CMK (cell line): ENCODE data around the gene KCNJ11.

Experiments
- DNase-seq: peaks from one replicate; pipeline ENCODE4 v3.0.0-alpha.2; 2010; ENCODE audit warnings: low read depth

KCNJ11 gene

DNA sequence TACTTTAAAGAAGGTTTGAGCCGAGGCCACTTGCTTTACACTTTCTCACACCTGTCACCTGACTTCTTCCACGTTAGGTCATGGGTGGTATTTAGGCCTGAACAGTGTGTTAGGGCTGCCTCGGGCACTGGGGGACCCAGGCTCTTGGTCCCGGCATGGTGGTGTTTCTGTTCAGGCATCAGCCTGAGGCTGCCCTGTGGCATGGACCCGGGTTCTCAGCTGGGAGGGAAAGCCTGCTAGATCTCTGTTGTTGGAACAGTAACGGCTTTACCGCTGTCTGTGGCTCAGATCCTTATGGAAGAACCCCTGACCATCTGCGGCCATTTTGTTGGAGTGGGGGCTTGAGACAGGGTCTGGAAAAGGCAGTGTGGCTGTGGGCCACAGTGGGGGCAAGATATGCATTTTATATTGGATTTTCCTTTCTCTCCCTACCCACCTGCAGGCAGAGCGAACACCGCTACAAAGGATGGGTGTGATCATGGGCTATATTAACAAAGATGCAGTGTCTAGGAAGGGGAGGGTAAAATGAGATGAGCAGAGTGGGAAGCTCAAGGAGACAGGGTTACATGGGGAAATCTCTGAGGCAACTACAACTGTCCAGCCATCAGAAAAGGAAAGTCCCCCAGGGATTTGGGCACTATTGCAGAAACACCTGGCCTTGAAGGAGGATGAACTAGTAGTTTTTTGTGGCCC, 1.6 kb upstream of the KCNJ11 start:
- DNase-seq = no peak

DNA sequence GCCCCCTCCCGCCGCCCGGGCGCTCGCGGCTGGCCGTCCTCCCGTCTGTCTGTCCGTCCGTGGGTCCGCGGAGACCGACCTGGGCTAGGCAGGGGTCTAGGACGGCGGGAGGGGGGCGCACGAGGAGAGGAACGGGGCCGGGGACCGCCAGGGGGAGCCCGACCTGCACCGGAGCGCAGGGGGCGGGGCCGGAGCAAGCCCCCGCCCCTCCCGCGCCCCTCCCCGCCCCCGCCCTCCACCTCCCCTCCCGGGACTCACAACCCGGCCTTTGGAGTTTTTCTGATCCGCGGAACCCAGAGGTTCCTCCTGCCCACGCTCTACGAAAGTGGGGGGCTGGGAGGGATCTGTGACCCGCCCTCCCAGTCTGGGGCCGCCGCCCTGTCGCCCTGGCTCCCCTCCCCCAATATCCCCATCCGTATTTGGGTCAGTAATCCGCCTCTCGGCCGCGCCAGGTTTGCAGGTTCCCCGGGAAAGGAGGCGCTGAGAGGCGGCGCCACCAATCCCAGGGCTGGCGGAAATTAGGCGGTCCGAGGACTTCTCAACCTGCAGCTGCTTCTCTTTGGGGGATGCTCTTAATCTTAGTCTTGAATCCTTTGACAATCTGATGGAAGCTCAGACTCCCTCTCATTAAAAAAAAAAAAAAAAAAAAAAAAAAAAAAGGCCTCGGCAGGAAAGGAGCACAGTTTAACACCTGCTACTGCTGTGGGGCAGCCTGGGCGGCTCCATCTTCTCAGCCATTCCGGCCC, 925 bp upstream of the KCNJ11 start:
- peak; percentile 29 for DNase-seq

DNA sequence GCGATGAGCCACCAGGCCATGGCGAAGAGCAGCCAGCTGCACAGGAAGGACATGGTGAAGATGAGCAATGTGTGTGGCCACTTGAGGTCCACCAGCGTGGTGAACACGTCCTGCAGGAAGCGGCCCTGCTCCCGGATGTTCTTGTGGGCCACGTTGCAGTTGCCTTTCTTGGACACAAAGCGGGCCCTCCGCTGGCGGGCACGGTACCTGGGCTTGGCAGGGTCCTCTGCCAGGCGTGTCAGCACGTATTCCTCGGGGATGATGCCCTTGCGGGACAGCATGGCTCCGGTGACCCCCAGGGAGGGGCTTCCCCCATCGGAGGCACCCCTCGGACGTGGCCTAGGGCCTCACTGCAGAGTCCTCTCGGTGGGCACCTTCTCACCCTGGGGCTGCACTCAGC, 648 bp downstream of the KCNJ11 start:
- DNase-seq = no peak

DNA sequence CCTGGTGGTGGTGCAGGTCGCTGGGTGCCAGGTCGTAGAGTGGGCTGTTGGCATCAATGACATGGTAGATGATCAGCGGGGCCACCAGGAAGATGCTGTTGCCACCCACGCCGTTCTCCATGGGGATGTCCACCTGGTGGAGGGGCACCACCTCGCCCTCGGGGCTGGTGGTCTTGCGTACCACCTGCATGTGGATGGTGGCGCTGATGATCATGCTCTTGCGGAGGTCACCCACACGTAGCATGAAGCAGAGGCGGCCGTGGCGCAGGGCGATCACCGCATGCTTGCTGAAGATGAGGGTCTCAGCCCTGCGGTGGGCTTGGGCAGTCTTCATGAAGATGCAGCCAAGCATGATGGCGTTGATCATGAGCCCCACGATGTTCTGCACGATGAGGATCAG, 1.2 kb downstream of the KCNJ11 start:
- DNase-seq = no peak

DNA sequence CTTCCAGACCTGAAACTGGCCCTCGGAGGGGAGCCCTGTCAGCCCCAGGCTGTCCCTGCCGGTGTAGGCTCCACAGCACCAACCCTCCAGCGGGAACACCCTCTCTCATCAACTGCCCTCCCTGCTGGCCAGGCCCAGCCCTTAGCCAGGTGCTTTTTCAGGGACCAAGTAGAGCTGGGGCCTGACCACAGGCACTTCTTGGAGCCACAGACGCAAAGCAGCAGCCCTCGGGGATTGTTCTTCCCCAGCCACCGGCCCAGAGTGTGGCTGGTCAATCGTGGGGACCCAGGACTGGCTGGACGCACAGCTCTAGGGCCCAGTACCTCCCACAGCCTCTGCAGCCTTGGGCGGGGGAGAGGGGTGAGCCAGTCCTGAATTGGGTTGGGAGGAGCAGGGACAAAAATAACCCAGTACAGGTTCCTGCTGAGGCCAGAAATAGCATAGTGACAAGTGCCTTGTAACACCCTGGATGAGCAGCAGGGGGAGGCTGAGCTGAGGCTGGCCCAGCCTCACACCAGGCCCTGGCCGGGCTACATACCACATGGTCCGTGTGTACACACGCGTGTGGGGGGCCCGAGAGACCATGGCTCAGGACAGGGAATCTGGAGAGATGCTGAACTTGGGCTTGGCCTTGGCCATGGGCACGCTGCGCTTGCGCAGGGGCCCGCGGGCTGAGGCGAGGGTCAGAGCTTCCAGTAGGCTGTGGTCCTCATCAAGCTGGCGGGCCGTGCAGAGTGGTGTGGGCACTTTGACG, 2.0 kb downstream of the KCNJ11 start:
- DNase-seq = peak; percentile 36

DNA sequence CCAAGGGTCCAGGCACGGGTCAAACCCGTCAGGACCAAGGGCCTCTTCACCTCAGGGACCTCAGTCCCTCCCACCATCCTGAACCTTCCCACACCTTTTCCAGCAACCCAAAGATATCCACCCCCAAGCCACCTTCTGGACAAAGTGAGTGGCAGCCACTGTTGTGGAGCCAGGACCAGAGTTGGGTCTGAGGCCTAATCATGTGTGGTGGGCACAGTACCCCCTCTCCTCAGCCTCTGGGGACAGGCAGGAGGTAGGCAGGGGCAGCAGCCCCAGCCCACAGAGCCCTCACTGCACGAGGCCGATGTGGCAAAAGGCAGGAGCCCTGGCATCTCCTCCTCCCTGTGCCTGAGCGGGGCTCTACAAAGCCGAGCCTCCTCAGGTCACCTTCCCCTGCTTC, 2.5 kb downstream of the KCNJ11 start:
- DNase-seq = no peak

DNA sequence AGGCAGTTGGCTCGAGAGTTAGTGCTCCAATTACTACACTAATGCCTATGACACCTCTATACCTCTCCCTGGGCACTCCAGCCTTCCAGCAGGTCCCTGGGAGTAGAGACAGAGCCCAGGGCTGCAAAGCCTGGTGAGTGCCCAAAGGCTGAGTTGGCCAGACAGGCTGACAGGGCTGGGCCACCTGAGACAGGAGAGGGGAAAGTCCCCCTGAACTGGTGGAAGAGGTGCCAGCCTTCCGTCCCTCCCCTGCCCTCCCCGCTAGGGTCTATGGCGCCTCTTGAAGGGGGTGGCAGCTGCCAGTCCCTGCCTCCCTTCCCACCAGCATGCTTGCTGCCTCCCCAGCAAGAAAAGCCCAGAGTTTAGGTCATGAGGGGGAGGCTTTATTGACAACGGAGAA, 3.0 kb downstream of the KCNJ11 start:
- no peak for DNase-seq

DNA sequence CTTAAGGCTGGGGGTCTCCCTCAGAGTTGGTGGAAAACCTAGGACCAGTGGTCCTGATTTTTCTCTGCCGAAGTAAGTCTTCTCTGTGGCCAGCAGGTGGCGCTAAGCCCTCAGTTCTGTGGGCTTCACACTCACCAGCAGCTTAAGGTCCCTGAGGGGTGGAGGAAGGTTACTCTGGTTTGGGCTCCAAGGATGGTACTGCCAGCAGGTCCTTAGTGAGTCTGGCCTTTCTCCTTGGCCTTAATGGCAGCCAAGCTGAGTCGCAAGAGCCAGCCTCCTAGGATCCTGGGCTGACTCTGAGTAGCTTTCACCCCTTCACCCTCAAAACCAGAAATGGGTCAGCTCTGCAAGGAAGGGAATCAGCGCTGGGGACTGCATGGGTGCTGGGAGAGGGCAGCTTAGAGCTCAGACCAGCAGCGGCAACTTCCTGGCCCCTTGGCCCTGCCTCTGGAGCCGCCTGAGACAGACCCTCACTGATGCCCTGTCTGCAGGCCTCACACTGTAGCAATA, 4.4 kb downstream of the KCNJ11 start:
- peak; percentile 50 for DNase-seq

DNA sequence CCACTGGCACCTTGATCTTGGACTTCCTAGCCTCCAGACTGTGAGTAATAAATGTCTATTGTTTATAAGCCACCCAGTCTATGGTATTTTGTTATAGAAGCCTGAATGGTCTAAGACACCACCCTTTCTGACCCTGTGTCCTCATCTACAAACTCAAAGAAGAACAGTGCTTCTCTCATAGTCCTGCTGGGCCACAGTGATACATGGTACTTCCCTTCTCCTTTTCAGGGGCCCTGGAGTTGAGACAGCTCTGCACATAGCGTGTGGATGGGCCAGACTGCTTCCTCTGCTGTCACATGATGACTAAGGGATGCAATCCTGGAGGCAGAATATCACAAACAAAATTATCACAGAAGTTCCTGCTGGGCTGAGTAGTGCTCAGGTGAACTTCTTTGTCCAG, 5.0 kb downstream of the KCNJ11 start:
- DNase-seq = no peak

DNA sequence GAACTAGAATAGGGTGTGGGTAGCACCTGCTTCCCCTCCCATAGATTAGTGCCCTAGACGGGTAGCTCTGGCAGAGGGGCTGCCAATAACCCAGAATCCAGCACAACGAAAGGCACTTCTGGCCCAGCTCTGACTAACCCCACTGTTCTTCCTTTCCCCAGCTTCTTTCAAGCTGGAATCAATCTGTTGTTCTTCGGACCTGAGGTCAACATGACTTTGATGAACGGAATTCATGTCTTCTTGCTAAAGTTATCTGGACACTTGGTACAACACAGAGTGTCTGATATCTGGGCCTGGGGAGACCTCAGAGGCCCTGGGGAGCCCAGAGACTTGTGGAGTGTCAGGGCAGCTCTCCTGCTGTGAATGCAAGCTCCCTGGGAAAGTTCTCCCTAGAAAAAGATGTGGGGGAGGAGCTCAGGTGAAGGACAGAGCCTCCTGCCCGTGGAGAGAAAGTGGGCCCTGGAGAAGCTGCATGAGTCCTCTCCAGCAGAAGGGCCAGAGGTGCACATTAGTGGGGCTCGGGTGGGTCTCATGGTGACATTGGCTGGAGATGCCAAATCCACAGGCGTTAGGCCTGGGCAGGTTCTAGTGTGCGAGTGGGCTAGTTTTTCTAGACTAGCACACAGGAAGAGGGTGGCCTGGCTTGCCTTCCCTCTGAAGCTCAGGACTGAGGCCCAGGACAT, 6.3 kb downstream of the KCNJ11 start:
- no peak for DNase-seq

DNA sequence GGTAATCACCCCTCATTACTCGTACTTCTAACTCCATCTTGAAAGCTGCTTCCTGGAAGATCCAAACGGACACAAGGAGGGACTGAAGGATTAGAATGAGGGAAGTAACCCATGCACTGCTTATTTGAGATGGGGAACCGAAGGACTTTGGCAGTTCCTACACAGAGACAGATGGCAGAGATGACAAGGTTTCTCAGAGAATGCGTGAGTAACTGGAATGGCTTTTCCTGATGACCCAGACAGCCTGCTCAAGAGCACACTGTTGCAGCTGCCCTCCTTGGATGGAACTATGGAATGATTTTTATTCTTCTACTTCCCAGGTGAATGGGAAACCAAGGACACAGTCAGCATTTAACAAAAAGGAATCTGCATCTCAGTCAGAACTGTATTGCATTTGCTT, 7.3 kb downstream of the KCNJ11 start:
- DNase-seq = peak; percentile 31

DNA sequence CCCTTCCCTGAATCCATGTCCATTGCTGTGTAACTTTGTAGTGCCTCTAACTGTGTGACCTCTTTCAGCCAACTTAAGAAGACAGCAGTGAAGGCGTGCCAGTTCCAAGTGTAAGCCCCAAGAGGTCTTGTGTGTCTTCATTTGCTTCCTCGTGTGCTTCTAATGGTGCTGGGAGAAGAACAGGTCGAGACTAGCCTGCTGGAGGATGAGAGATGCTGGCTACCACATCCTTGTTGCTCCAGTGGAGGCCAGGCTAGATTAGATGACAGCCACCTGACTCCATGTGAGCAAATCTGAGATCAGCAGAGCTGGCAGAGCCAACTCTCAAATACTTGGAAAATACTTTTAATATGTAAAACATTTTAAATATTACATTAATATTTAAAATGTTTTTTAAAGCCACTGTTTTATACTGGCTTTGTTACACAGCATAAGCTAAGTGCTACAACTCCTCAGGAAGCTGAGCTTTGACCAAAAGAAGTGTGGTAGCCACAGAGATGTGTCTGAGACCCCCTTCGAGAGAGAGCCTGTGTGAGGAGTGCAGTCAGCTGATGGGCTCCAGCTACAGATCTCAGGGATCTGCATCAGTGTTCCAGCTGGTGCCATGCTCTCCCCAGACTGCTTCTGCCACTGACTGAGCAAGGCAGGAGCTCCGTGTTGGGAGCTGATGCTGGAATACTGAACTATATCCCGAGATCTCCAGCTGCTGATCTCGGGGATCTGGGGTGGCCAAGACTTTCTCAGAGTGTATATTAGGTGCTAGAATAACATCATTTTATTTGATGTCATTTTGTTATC, 8.9 kb downstream of the KCNJ11 start:
- DNase-seq = no peak

DNA sequence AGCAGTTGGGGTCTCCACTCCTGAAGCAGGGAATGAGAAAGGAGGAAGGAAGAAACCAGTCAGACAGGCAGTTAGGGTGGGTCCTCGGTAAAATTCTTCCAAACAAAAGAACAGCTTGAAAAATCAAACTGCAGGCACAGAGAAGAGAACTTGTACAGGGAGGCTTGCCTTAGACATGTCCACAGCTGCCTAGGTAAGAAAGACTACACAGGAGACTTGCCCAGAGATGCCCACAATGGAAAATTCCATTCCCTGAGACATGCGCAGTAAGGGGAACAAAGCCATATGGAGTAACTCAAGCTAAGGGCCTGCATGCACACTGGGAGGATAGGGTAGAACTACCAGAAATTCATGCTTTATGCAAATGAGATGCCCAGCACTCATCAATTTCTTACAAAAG, 9.8 kb downstream of the KCNJ11 start:
- DNase-seq = no peak

DNA sequence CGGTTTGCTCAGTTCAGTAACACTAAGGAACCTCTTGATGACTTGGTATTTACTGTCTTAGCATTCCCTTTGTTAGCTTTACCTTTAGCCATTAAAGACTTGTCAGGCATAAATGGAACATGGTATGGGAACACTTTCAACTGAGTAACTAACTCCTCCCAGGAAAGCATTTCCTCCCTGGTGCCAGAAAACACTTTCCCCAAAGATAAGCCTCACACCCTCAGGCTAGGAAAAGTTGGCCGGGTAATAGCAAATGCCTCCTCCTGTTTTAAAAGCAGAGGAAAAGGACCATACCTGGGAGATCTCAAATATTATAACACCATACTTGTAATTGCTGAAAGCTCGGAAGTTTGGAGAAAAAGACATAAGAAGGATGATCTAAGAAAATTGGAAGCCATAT, 12.0 kb downstream of the KCNJ11 start:
- DNase-seq = no peak

DNA sequence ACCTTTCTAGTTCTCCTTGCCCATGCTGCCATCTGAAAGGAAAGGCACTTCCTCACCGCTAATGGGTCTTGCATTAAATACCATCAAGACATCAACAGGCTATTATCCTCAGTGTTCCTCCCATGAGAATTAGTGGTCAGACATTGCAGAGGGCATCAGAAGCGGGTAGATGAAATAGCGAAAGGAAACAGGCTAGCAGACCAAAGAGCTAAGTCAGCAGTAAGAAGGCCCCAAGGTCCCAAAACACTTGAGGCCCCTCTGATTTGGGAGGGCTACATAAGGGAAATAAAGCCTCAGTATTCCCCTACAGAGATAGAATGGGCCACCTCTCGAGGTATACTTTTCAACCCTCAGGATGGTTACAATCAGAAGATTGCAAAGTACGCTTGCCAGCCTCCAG, 12.9 kb downstream of the KCNJ11 start:
- DNase-seq = no peak

DNA sequence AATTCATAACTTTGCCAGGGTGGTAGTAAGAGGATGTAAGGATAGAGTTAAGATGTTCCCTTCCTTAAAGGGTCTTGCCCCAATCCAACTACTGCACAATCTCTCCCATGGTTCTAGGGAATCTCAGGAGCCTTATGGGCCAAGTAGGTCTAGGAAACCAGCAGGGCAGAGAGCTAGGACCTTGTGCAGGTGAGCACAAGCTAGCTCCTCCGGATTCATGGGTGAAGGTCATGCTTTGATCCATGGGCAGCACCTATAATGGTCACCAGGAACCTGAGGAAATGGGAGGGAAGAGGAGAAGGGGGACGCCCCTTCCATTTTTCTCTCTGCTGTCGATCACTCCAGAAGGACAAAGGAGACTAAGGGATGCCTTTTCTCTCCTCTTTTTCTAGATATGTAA, 16.8 kb downstream of the KCNJ11 start:
- no peak for DNase-seq

DNA sequence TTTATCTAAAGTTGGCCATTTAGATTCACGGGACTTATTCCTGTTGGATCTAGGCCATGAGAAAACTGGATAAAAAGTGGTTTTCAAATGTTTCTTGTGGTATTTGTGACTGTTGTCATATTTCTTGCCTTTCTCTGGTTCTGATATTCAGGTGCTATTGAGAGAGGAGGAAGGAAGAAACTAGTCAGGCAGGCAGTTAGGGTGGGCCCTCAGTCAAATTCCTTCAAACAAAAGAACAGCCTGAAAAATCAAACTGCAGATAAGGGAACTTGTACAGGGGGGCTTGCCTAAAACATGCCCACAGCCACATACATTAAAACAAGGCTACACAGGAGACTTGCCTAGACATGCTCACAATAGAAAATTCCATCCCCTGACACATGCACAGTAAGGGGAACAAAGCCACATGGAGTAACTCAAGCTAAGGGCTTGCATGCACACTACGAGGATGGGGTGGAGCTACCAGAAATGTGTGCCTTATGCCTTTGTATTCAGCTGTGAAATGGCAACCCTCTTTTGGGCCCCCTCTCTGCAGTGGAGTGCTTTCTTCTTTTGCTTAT, 18.7 kb downstream of the KCNJ11 start:
- DNase-seq = no peak

DNA sequence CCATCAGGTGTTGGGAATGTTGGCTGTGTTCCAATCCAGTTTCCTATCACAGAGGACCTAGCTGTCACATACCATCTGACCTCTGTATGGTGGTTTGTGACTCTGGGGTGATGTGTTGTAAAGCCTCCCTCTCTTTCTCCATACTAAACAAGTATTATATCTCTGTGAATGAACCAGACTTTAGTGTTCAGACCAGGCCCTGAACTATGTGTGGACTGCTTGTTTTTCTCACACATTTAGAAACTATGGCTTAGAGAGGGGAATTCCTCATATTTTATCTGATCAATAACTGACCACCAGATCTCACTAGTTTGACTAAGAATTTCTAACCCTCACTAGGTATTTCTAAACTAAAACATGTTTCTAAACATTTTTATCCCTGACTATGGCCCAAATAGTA, 19.4 kb downstream of the KCNJ11 start:
- DNase-seq = no peak

DNA sequence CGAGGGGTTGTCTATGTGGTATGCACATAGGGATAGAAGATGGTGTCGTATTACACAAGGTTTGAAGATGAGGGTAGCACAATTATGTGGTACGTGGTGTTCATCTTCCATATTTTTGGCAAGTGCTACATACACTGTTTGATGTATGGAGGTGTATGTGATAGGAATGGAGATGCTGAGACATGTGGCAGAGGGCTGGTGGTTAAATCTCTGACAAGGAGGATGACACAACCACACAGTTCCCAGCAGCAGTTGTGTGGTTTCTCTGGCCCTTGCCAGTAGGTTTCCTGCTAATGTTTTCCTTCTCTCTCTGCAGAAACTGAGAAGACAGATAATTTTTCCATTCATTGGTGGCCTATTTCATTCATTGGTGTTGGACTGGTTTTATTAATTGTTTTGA, 19.9 kb downstream of the KCNJ11 start:
- DNase-seq = no peak

DNA sequence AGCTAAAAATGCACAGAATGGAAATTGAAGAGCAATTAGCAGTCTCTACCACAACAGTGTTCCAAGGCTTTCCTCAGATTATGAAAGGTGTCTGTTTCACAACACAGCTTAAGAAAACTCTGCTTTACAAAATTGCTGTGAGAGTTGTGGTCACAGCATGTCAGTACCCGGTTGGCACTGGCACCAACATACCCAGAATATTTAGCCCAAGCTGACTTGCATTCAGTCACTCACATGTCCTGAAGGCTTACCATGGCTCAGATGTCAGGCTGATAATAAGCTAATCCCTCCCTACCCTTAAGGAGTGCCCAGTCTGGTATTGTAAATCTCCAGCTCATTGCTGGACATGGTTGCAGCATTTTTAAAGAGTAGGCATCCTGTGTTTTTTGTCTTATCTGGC, 22.0 kb downstream of the KCNJ11 start:
- no peak for DNase-seq

DNA sequence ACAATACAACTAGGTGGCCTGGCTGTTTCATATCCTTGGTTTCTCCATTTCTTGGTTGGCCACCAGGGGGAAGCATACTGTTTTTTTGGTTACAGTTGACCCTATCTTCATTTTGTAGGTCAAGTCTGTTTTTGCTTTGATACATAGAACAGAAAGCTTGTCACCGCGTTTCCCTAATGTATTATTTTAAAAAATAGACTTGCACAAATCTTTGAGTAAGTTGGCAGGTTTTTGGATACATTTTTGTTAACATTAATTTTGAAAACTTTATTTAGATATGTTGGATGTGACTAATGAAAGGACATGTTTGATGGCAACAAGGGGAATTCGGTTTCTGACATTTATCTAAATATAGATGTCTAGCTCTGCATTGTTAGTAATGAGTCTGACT, 33.9 kb downstream of the KCNJ11 start:
- DNase-seq = peak; percentile 55
